DMS79 treated with DMSO at 0.1 percent for 48 hours (cell line): ENCODE measurements around the gene CHRNA7.

Experiments used
- DNase-seq: peaks from one replicate; lab custom pipeline; 2025; lab: John Stamatoyannopoulos, UW

Gene CHRNA7

GRCh38 chr15:32089851-32090359, 59.6 kb downstream of the CHRNA7 start:
- DNase-seq = no peak

GRCh38 chr15:32091505-32092380, 61.4 kb downstream of the CHRNA7 start:
- DNase-seq = no peak

DNA sequence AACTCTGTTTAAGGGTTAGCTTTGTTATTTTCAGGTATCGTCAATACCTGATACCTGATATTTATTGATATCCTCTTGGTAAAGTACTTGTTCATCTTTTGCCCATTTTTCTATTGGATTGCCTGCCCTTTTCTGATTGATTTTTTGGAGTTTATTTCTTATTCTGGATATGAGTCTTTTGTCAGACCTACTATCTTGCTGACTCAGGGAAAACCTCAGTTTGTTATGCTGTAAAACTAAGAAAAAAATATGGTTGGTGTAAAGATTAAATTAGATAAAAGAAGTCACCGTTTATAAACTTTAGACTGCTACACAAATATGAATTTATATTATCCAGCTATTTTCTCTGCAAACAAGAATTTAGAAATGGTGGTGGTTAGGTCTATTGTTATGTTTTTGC, 65.9 kb downstream of the CHRNA7 start:
- DNase-seq = no peak

DNA sequence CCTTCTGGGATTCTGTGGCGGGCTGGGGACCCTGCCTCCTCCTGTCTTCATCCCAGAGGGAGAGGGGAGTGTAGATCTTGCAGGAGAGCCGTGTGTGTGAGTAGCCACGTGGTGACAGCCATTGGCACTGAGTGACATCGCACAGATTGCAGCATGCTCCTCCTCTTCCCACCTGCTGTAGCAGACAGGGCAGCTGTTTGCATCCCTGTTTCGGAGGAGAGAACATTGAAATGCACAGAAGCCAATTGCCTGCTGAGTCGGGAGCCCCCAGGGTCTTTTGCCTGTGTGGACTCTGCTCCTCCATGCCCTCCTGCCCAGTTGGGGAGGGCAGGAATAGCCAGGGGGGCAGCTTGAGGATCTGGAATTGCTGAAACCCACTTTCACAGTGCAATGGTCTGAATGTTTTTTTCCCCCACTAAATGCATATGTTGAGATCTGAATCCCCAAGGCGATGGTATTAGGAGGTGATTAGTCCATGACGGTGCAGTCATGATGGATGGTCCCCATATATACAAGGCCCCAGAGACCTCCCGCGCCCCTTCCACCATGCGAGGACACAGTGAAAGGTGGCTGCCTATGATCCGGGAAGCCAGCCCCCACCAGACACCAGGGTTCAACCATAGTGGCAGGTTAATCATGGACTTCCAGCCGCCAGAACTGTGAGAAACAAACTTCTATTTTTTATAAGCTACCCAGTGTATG, 66.8 kb downstream of the CHRNA7 start:
- no peak for DNase-seq

- DNase-seq = no peak
These were observed 67.7 kb downstream of the CHRNA7 start for GRCh38 chr15:32098033-32098432.

GRCh38 chr15:32099097-32099785, 68.9 kb downstream of the CHRNA7 start:
- DNase-seq = no peak

GRCh38 chr15:32099956-32100684, 69.8 kb downstream of the CHRNA7 start:
- no peak for DNase-seq

- no peak for DNase-seq
These were observed 74.0 kb downstream of the CHRNA7 start for GRCh38 chr15:32104061-32104995.

DNA sequence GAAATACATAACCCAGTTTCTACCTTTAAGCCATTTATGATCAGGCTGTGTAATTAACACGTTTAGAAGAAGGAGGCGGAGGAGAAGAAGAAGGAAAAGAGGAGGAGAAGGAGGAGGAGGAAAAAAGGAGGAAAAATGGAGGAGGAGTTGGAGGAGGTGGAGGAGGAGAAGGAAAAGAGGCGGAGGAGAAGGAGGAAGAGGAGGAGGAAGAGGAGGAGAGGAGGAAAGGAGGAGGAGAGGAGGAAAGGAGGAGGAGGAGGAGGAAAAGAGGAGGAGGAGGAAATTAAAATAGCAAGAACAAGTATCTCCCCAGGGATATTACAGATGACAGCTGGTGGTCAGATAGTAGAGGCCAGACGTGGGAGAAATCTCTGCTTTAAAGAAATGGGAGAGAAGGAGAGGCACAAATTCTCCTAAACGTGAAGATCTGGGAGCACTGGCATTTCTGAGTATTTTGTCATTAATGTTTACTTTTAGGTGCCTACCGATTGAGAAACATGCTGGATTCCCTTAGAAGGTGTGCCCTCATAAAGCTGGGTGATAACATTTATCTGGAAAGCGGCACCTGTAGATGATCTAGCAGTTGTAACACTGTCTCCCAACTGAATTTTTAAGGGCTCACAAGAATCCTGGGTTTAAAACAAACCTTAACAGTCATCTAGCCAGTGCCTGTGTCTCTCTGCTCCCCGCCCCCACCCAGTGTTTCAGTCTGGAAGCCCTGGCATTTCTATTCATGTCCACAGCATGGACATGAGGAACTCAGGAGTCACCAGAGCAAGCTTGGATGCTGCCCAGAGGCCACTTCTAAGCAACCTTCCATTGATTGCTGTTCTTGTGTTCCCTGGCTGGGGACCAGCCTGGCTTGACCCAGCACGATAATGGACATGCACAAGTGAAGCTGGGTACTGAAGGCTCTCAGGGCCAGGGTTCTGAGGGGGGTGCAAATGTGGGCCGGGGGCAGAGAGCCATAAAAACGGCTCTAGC, 75.2 kb downstream of the CHRNA7 start:
- DNase-seq = no peak

DNA sequence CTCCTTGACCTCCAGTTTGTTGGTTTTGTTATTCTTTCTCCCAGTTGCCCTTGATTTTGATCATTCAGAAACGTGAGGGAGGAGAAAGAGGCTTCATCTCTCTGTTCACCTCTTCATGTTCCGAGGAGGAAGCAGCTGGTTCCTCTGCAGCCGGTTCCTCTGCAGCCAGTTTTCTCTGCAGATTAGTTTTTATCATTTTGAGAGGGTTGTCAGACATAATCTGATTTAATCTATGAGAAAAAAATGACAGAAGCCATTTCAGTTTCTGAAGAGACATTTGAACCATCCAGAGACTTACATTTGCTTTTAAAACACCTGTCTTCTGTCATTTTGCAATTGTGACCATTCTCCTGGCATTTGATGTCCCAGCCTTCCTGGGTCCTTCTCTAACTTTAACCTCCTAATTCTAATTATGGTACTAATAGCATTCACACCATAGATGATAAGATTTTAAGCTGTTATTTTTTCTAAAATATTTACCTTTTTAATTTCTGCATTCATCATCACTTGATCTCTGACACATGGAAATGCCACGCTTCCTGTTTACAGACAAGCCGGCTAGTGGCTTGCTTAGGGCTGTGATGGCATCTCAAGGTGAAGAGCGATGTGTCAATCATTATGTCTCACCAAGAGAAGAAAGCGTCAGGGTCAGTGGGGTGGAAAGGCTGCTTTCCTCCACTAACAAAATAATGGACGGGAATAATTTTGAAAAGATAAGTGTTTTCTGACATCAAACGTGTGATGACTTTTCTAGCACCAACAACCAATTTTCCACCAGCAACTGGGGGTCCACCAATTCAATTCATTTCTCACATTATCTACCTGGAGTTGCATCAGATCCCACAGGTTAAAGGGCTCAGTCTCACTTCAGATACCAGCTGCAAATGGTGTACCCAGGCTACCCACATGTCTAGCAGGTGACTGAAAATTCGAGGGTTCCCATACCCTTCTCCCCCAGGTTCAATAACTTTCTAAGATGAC, 76.4 kb downstream of the CHRNA7 start:
- DNase-seq = no peak

DNA sequence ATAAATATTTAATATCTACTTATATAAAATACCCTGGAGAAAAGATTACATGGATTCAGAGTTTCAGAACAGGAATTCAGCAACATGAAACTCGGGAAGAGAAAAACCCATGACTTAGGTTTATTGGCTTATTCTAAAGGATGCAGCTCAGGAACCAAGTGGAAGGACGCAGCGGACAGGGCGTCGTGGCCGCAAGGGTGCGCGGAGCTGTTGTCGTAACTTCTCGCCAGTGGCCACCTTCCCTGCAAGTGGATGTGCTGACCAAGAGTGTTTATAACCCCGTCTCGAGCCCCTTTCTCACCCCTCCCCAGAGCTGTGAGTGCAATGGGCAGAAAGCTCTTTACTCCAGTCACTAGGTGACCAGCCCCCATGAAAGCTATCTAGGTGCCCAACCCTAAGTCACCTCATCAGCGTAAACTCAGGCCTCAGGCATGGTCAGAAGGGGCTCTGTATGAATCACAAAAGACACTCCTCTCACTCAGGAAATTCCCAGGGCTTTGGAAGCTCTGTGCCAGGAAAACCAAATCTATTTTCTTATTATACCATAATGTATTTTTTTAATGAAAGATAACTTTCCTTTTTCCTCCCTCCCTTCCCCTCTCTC, 77.3 kb downstream of the CHRNA7 start:
- no peak for DNase-seq

- DNase-seq = no peak
These were observed 78.3 kb downstream of the CHRNA7 start for GRCh38 chr15:32108661-32109060.

- no peak for DNase-seq
These were observed 81.8 kb downstream of the CHRNA7 start for GRCh38 chr15:32112101-32112500.

DNA sequence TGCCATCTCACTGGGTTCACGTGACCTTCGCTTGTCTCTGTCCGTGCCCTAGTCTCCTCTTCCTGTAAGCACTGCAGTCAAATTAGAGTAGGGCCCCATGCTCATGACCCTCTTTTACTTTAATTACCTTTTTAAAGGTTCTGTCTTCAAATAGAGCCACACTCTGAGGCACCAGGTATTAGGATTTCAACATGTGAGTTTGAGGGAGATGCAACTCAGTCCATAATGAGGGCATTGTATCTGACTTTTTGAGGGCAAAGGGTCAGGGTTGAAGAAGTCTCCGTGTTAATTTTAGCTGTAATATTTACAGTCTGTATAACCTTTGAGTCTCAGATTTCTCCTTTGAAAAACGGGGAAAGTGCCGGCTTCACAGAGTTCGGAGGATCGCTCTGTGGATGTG, 82.9 kb downstream of the CHRNA7 start:
- no peak for DNase-seq

- DNase-seq = no peak
These were observed 86.8 kb downstream of the CHRNA7 start for GRCh38 chr15:32117122-32117521.

DNA sequence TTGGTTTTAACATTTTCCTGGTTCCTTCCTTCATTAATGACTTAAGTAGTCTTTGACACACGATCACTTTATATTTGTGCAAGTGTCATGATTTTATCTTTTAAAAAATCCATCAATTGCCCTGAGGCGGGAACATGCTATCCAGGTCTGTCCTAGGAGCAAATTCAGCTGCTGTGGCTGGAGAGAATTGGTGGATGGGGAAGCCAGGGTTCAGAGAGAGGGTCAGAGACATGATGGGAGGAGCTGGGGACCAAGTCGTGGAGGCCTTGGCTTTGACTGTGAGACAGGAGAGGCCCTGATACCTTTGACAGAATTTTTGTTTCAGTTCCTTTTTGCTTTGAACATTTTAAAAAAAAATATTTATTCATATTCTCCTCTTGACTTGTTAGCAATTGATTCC, 89.0 kb downstream of the CHRNA7 start:
- no peak for DNase-seq

DNA sequence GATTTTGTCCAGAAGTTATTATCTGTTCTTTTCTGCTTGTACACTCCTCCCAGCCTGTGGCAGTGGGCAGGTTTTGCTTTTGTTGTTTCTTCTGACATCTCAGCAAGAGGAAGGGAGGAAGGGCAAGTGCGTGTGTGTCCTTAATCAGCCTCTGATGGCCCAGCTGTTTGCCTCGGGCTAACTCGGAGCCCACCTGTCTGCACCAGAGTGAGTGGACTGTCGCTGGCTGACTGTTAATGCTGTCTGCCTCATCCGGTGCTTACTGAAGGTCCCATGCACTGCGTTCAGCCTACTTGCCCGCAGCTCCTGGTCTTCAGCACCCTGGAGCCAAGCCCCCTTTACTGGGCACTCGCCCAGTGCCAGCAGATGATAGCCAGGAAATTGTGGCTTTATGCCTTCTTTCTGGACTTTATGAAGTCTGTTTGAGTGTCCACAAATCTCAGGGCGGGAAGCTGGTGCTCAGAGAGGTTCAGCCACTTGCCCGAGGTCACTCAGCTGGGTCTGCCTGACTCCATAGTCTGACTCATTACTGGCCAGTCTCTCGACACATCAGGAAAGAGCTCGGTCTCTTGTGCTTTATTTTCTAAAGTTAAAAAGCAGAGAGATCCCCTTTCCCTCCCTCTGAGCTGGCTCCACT, 89.5 kb downstream of the CHRNA7 start:
- DNase-seq = no peak
